Liver (tissue), 9 donors: ENCODE measurements around the gene TMEM182. TPM values are rescaled to one million over a fixed set of nuclear protein-coding genes. Genes with fewer than 3 reads are reported as not detected.

Experiments
- DNase-seq: peaks from one replicate; pipeline ENCODE4 v3.0.0-alpha.2; 2017; ENCODE audit warnings: low spot score
- H3K27ac ChIP-seq, 2 donors: one replicate each; pipeline ENCODE4 v1.7.0; 2013; ENCODE audit warnings: inconsistent platforms in 2 of 2, low read length in 2 of 2, control low read depth in 1 of 2, low read depth in 1 of 2, mild to moderate bottlenecking in 1 of 2
- H3K27me3 ChIP-seq, 4 donors: one replicate each; pipeline versions ENCODE4 v1.6.1 to v1.7.0; 2013; ENCODE audit warnings: low read length in 3 of 4, inconsistent platforms in 1 of 4, mild to moderate bottlenecking in 1 of 4, moderate library complexity in 1 of 4; ENCODE audit not compliant: control insufficient read depth in 4 of 4, insufficient read depth in 4 of 4
- H3K36me3 ChIP-seq, 4 donors: one replicate each; pipeline versions ENCODE4 v1.6.1 to v1.7.0; 2013; ENCODE audit warnings: low read length in 3 of 4, mild to moderate bottlenecking in 3 of 4, low read depth in 1 of 4, moderate library complexity in 1 of 4; ENCODE audit not compliant: control insufficient read depth in 4 of 4, insufficient read depth in 3 of 4
- H3K4me1 ChIP-seq, 4 donors: one replicate each; pipeline versions ENCODE4 v1.6.1 to v1.7.0; 2013; ENCODE audit warnings: low read length in 3 of 4, mild to moderate bottlenecking in 3 of 4, moderate library complexity in 1 of 4; ENCODE audit not compliant: control insufficient read depth in 4 of 4, insufficient read depth in 4 of 4
- H3K4me3 ChIP-seq, 3 donors: one replicate each; pipeline versions ENCODE4 v1.6.1 to v1.7.0; 2013; ENCODE audit warnings: low read length in 3 of 3, control low read depth in 1 of 3, low read depth in 1 of 3, mild to moderate bottlenecking in 1 of 3
- H3K9ac ChIP-seq, 2 donors: one replicate each; pipeline ENCODE4 v1.7.0; 2013; ENCODE audit warnings: low read length in 2 of 2, mild to moderate bottlenecking in 2 of 2, moderate library complexity in 2 of 2, control low read depth in 1 of 2, low read depth in 1 of 2
- H3K9me3 ChIP-seq, 4 donors: one replicate each; pipeline versions ENCODE4 v1.6.1 to v1.7.0; 2013; ENCODE audit warnings: low read length in 3 of 4; ENCODE audit not compliant: control insufficient read depth in 4 of 4
- ATF3 ChIP-seq: IDR thresholded peaks from 2 replicates; pipeline ENCODE4 v1.6.1; 2016; ENCODE audit warnings: antibody characterized with exemption
- CTCF ChIP-seq: fragments of 150-350 bp; IDR thresholded peaks from 2 replicates; pipeline ENCODE4 v1.5.1; 2017; ENCODE audit warnings: improper control_type of control experiment, low read depth, low read length; ENCODE audit not compliant: missing input control
- EGR1 ChIP-seq, 2 donors: IDR thresholded peaks; 2 replicates each; pipeline ENCODE4 v1.6.1; 2016 to 2018; ENCODE audit warnings: antibody characterized with exemption in 2 of 2, low read depth in 2 of 2
- FOXA1 ChIP-seq: IDR thresholded peaks from 2 replicates; pipeline ENCODE4 v1.6.1; 2016; ENCODE audit warnings: antibody characterized with exemption
- GABPA ChIP-seq, 2 donors: IDR thresholded peaks in 1 of 2; conservative IDR thresholded peaks in 1 of 2; 2 replicates each; pipeline ENCODE4 v1.6.1; 2016; ENCODE audit warnings: antibody characterized with exemption in 2 of 2, mild to moderate bottlenecking in 1 of 2, moderate library complexity in 1 of 2
- HNF4A ChIP-seq, 2 donors: conservative IDR thresholded peaks; 2 replicates each; pipeline ENCODE4 v1.6.1; 2016; ENCODE audit warnings: antibody characterized with exemption in 2 of 2, mild to moderate bottlenecking in 2 of 2
- HNF4G ChIP-seq: IDR thresholded peaks from 2 replicates; pipeline ENCODE4 v1.6.1; 2016; ENCODE audit warnings: antibody characterized with exemption
- JUND ChIP-seq, 2 donors: IDR thresholded peaks; 2 replicates each; pipeline ENCODE4 v1.6.1; 2016; ENCODE audit warnings: antibody characterized with exemption in 2 of 2
- MAX ChIP-seq: IDR thresholded peaks from 2 replicates; pipeline ENCODE4 v1.6.1; 2016; ENCODE audit warnings: antibody characterized with exemption
- RAD21 ChIP-seq, 2 donors: IDR thresholded peaks; 2 replicates each; pipeline ENCODE4 v1.6.1; 2016; ENCODE audit warnings: antibody characterized with exemption in 2 of 2, mild to moderate bottlenecking in 2 of 2
- RXRA ChIP-seq, 2 donors: IDR thresholded peaks; 2 replicates each; pipeline ENCODE4 v1.6.1; 2017 to 2018; ENCODE audit warnings: antibody characterized with exemption in 2 of 2, mild to moderate bottlenecking in 1 of 2
- SP1 ChIP-seq: IDR thresholded peaks from 2 replicates; pipeline ENCODE4 v1.6.1; 2018; ENCODE audit warnings: antibody characterized with exemption, mild to moderate bottlenecking
- TAF1 ChIP-seq: conservative IDR thresholded peaks from 2 replicates; pipeline ENCODE4 v1.6.1; 2016; ENCODE audit warnings: antibody characterized with exemption, mild to moderate bottlenecking
- YY1 ChIP-seq: IDR thresholded peaks from 2 replicates; pipeline ENCODE4 v1.6.1; 2016; ENCODE audit warnings: antibody characterized with exemption, mild to moderate bottlenecking
- ZBTB33 ChIP-seq: IDR thresholded peaks from 2 replicates; pipeline ENCODE4 v1.6.1; 2016; ENCODE audit warnings: antibody characterized with exemption
- WGBS: extraction: QIAGEN DNeasy Blood & Tissue Kit; methylation state at CpG from one replicate; pipeline ENCODE4 v1.1.7; 2013; 5-methylcytosine and 5-hydroxymethylcytosine counted together
- polyA plus RNA-seq, 2 donors: library from polyadenylated mRNA; stranded (reverse) in 1 of 2; unstranded in 1 of 2; fragments of 200-250 nt in 1 of 2; fragments of >200 nt in 1 of 2; fragmentation: Nextera tagmentation in 1 of 2; extraction: Ambion mirVana in 1 of 2; gene quantifications; one replicate each; pipeline versions ENCODE4 v1.2.1 to v1.2.3, GENCODE V29; 2013 to 2015
- total RNA-seq, 2 donors: library from RNA; depleted of rRNA; stranded (reverse); fragments of >200 nt; gene quantifications; one replicate each; pipeline ENCODE4 v1.2.3, GENCODE V29; 2014
- donor health status: healthy.
- donor health status: healthy.
- donor health status: healthy.
- donor health status: healthy.
- donor health status: healthy.

The TMEM182 gene
- total and polyA plus RNA-seq, 4 donors: 2.8 to 12.5 (median 5.1) TPM

GRCh38 chr2:102789349-102790090, 27.7 kb downstream of the TMEM182 start (continued):
- TF ChIP-seq CTCF (no peak), GABPA (IDR thresholded peaks at IDR 0.05 in 1 of 2, conservative IDR thresholded peaks at IDR 0.05 in 1 of 2) (no peak), JUND (IDR thresholded peaks at IDR 0.05) (no peak), FOXA1 (no peak), HNF4G (no peak), TAF1 (no peak), MAX (no peak), RXRA (IDR thresholded peaks at IDR 0.05) (no peak), HNF4A (conservative IDR thresholded peaks at IDR 0.05) (no peak), ATF3 (no peak), EGR1 (IDR thresholded peaks at IDR 0.05; ENCODE audit: low read depth in 2 of 2) (no peak)

GRCh38 chr2:102790091-102790455, 28.2 kb downstream of the TMEM182 start:
- Histone ChIP-seq H3K9ac (no peak overlapping the region), H3K36me3 (no peaks in the 10 kb centered on the region), H3K27me3 (no peaks in the 10 kb centered on the region), H3K9me3 (no peaks in the 10 kb centered on the region), H3K27ac (no peak overlapping the region), H3K4me3 (no peak overlapping the region), H3K4me1 (peaks cover 0 to 4% (median 0%) of the 10 kb centered on the region in 4 donors)
- no peak for DNase-seq
- 91% methylated on average over 3 of the region's 3 CpGs for WGBS
- no peak for TF ChIP-seq TAF1
- TF ChIP-seq CTCF: no peak
- TF ChIP-seq RXRA (IDR thresholded peaks at IDR 0.05): no peak
- no peak for TF ChIP-seq RAD21 (IDR thresholded peaks at IDR 0.05)
- no peak for TF ChIP-seq JUND (IDR thresholded peaks at IDR 0.05)
- no peak for TF ChIP-seq HNF4A (conservative IDR thresholded peaks at IDR 0.05)
- TF ChIP-seq MAX: no peak
- no peak for TF ChIP-seq ATF3

GRCh38 chr2:102792568-102793208, 30.9 kb downstream of the TMEM182 start:
- Histone ChIP-seq H3K4me1 (peaks cover 5 to 27% (median 20%) of the 10 kb centered on the region in 4 donors), H3K27me3 (no peaks in the 10 kb centered on the region), H3K9me3 (no peaks in the 10 kb centered on the region), H3K27ac (no peak overlapping the region), H3K36me3 (no peaks in the 10 kb centered on the region), H3K4me3 (no peak overlapping the region), H3K9ac (no peak overlapping the region)
- 92% methylated on average over 8 of the region's 8 CpGs for WGBS
- DNase-seq: no peak
- TF ChIP-seq MAX (no peak), RXRA (IDR thresholded peaks at IDR 0.05) (no peak), GABPA (IDR thresholded peaks at IDR 0.05 in 1 of 2, conservative IDR thresholded peaks at IDR 0.05 in 1 of 2) (no peak), FOXA1 (no peak), HNF4A (conservative IDR thresholded peaks at IDR 0.05) (no peak), ZBTB33 (no peak), JUND (IDR thresholded peaks at IDR 0.05) (no peak), CTCF (no peak), YY1 (no peak), EGR1 (IDR thresholded peaks at IDR 0.05; ENCODE audit: low read depth in 2 of 2) (no peak), HNF4G (no peak), TAF1 (no peak), SP1 (no peak), ATF3 (no peak)
